Measurements from ENCODE around the gene MCM3AP. TPM values are rescaled to one million over a fixed set of nuclear protein-coding genes. Genes with fewer than 3 reads are reported as not detected.
A peak's percentile ranks its signal among the peaks of the same experiment; 100 is the strongest.

MCM3AP gene
- total and polyA plus RNA-seq, 9 of the 15 experiments (the other 6 are each of a cell fraction or from before 2014, with no cell fraction given): 6.5 to 179 (median 69.6) TPM

GRCh38 chr21:46188226-46189212 lies 96.9 kb downstream of the MCM3AP start (continued):
- peak; percentile 45 to 65; a peak in 2 of 4 replicates for TF ChIP-seq KDM1A (IDR thresholded peaks at IDR 0.05)
- TF ChIP-seq ZNF639 (CRISPR knock-in tag; conservative IDR thresholded peaks at IDR 0.05 in 1 of 2, IDR thresholded peaks at IDR 0.05 in 1 of 2): 0 out of 4 replicates have a peak, but pooled peaks of 1 of the 2 experiments have one; percentile 18
- no peak for TF ChIP-seq HMGN3 (IDR thresholded peaks at IDR 0.05; ENCODE audit: borderline replicate concordance, extremely low read depth, insufficient read length, low read depth, low read length)
- peak; percentile 73; the same call in 1 of the 2 replicates for TF ChIP-seq EP300 (IDR thresholded peaks at IDR 0.05; ENCODE audit: low read length)
- no peak for TF ChIP-seq EHMT2 (IDR thresholded peaks at IDR 0.05)
- TF ChIP-seq FIP1L1 (IDR thresholded peaks at IDR 0.05; ENCODE audit: low read depth, low read length, poor library complexity, severe bottlenecking): no peak
- no peak for TF ChIP-seq FUS (optimal IDR thresholded peaks at IDR 0.05; ENCODE audit: low read depth, low read length)
- TF ChIP-seq, protein P1, sequence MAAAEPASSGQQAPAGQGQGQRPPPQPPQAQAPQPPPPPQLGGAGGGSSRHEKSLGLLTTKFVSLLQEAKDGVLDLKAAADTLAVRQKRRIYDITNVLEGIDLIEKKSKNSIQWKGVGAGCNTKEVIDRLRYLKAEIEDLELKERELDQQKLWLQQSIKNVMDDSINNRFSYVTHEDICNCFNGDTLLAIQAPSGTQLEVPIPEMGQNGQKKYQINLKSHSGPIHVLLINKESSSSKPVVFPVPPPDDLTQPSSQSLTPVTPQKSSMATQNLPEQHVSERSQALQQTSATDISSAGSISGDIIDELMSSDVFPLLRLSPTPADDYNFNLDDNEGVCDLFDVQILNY (CRISPR knock-in tag; IDR thresholded peaks at IDR 0.05): no peak
- TF ChIP-seq NRF1 (conservative IDR thresholded peaks at IDR 0.05 in 1 of 2, IDR thresholded peaks at IDR 0.05 in 1 of 2): peak; percentile 33 to 41; a peak in 3 of 4 replicates
- TF ChIP-seq, protein P2, sequence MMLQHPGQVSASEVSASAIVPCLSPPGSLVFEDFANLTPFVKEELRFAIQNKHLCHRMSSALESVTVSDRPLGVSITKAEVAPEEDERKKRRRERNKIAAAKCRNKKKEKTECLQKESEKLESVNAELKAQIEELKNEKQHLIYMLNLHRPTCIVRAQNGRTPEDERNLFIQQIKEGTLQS (IDR thresholded peaks at IDR 0.05): peak; percentile 99
- TF ChIP-seq, protein P2 (CRISPR knock-in tag; conservative IDR thresholded peaks at IDR 0.05): peak; percentile 95
- TF ChIP-seq ARID2 (IDR thresholded peaks at IDR 0.05): no peak
- peak in 1 of 2 experiments; percentile 39; a peak in 2 of 4 replicates for TF ChIP-seq HDAC1 (IDR thresholded peaks at IDR 0.05)
- TF ChIP-seq ZKSCAN3 (CRISPR knock-in tag; IDR thresholded peaks at IDR 0.05): no peak
- TF ChIP-seq SMARCA5 (IDR thresholded peaks at IDR 0.05): no peak
- peak; percentile 95 for TF ChIP-seq SMARCE1 (IDR thresholded peaks at IDR 0.05)
- no peak for TF ChIP-seq ZC3H11A (IDR thresholded peaks at IDR 0.05; ENCODE audit: low read depth, low read length)
- TF ChIP-seq SP1 (CRISPR knock-in tag; IDR thresholded peaks at IDR 0.05): 0 out of 2 replicates have a peak, but pooled peaks have one; percentile 17
- TF ChIP-seq KDM5B (IDR thresholded peaks at IDR 0.05; ENCODE audit: insufficient replicate concordance, low read depth, low read length): no peak
- no peak for TF ChIP-seq MITF (IDR thresholded peaks at IDR 0.05)
- no peak for TF ChIP-seq ZNF780A (CRISPR knock-in tag; IDR thresholded peaks at IDR 0.05)
- TF ChIP-seq MAFF (IDR thresholded peaks at IDR 0.05; ENCODE audit: low read length): peak; percentile 73
- peak; percentile 26 to 42; a peak in 1 of 4 replicates for TF ChIP-seq TEAD1 (CRISPR knock-in tag; IDR thresholded peaks at IDR 0.05)
- TF ChIP-seq SETDB1 (IDR thresholded peaks at IDR 0.05; ENCODE audit: low read length): no peak

Data from K562 (cell line).